GM20000 (cell line): ENCODE results near the gene SLC9B1.

Source experiments
- DNase-seq: peaks from one replicate; pipeline ENCODE4 v3.0.0; 2012; ENCODE audit warnings: low spot score
- TF ChIP-seq, protein P1 (sequence below): IDR thresholded peaks from 2 replicates; pipeline ENCODE4 v1.5.1; 2012; ENCODE audit warnings: mild to moderate bottlenecking, control low read depth; ENCODE audit errors: extremely low read depth, missing control alignments

The SLC9B1 gene

DNA sequence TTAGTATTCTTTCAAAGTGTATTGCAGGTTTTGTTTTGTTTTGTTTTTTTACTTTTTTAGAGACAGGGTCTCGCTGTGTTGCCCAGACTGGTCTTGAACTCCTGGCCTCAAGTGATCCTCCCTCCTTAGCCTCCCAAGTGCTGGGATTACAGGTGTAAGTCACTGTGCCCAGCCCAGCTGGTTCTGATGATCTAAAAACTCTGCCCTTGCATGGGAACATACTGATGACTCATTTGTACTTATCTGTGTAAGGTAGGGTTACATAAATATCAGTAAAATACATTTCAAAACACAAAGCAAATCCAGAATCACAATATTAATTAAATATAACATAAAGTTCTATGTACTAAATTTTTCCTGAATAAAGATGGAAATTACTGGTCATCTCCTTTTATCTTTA, 7.4 kb upstream of the SLC9B1 start:
- no peak for DNase-seq
- TF ChIP-seq, protein P1, sequence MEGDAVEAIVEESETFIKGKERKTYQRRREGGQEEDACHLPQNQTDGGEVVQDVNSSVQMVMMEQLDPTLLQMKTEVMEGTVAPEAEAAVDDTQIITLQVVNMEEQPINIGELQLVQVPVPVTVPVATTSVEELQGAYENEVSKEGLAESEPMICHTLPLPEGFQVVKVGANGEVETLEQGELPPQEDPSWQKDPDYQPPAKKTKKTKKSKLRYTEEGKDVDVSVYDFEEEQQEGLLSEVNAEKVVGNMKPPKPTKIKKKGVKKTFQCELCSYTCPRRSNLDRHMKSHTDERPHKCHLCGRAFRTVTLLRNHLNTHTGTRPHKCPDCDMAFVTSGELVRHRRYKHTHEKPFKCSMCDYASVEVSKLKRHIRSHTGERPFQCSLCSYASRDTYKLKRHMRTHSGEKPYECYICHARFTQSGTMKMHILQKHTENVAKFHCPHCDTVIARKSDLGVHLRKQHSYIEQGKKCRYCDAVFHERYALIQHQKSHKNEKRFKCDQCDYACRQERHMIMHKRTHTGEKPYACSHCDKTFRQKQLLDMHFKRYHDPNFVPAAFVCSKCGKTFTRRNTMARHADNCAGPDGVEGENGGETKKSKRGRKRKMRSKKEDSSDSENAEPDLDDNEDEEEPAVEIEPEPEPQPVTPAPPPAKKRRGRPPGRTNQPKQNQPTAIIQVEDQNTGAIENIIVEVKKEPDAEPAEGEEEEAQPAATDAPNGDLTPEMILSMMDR = no peak

DNA sequence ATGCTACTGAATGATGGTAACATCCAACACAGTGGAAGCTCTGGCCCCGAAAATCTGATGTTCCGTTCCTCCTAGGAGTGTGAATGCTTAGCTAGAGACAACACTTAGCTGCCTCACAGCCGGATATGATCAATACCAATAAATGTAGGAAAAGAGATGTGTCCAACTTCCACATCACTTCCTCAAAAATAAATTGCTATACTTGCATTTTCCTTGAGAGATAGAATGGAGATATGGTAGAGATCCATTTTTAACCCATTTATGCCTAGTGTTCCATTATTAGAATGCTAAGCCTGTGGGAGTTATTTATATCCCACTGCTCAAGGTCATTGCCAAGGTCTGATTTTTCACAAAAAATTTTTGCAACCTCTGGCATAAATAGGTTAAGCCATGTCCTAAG, 5.5 kb upstream of the SLC9B1 start:
- no peak for DNase-seq
- TF ChIP-seq, protein P1 = no peak

DNA sequence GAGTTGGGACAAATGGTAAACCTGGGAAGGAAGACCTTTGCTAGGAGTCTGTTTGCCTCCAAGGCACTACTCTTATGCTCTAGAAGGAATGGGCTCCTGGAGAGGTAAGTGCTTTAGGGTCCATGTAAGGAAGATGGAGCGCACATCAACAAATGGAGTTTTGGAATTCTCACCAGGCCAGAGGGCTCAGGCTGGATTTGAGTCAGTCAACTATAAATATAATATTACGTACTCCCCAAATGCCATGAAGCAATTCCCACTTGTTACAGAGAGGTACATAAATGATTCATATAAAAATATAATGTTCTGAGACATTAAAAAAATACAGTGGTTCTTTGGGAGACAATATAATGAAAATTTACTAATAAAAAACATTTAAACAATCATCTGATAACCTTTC, 1.6 kb upstream of the SLC9B1 start:
- TF ChIP-seq, protein P1 = no peak
- DNase-seq = no peak

DNA sequence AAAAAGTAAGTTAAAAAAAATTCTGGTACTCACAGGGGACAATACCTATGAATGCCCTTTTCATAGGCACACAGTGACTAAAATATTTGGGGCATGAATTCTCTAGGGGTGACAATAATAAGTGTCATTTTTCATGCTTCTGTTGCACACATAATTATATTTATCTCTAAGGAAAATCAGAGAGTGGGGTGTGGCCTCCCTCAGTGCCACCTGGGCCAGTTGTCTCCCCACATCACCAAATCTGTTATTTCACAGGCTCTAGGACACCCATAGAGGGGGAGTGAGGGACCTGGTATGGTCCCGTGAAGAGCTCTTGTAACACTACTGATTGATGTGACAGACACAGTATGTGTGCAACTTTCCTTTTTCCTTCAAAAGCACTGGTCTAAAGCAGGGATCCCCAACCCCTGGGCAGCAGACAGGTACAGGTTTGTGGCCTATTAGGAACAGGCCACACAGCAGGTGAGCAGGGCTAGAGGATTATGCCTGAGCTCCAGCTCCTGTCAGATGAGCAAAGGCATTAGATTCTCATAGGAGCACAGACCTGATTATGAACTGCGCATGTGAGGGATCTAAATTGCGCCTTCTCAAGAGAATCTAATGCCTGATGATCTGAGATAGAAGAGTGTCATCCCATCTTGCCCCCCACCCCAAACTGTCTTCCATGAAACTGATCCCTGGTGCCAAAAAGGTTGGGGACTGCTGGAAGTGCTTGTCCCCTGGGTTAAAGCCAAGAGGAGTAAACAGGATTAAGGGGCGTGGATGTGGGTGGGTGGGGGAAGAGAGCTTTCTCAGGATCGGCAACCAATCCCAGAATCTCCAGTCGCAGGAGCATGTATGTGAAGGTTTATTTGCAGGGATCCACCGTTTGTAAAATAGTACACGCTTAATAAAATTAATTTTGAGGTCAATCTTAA, 856 bp downstream of the SLC9B1 start:
- no peak for DNase-seq
- TF ChIP-seq, protein P1 = no peak

DNA sequence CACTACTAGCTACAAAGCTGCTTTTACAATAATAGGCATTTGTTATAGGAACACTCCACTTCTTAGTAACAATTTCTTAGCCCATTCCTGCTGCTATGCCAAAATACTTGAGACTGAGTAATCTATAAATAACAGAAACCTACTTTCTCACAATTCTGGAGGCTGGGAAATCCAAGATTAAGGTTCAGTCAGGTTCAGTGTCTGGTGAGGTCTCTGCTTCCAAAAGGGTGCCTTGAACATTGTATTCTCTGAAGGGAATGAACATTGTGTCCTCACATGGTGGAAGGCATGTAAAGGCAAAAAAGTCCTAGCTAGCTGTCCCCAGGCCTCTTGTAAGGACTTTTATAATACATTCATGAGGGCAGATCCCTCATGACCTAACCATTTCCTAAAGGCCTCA, 7.0 kb downstream of the SLC9B1 start:
- DNase-seq = no peak
- TF ChIP-seq, protein P1 = no peak

DNA sequence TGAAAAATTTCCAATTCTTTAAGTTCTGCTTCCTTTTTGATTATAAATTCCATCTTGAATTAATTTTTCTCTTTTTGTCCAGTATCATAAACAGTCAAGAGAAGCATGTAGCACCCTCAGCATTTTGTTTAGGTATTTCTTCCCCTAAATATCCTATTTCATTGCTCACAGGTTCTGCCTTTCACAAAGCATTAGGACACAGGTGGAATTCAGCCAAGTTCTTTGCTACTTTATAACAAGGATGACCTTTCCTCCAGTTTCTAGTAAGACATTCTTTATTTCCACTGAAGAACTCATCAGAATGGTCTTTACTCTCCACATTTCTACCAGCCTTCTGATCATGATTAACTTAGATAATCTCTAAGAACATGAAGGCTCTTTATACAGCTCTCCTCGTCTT, 7.4 kb downstream of the SLC9B1 start:
- no peak for DNase-seq
- TF ChIP-seq, protein P1 = no peak

DNA sequence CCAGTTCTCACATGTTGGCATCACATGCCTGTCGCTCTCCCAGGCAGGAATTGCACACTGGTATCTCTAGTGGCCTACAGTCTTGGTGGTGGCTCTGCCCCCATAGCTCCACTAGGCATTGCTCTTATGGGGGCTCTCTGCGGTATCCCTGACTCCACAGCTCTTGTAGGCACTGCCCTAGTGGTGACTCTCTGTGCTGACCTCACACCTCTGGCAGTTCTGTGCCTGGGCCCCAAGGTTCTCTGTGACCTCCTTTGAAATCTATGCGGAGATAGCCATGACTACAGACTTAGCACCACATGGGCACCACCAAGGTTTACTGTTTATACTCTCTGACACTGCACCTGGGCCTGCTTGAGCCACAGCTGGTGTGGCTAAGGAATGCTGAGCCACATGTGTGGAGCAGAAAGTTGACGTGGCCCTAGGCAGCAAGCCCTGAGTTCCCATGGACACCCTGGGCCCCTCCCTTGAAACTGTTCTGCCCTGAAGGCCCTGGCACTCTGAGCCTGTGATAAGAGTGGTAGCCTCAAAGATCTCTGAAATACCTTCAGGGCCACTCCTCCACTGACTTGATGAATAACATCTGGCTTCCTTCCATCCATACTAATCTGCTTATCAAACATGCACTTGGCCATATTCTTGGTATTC, 8.0 kb downstream of the SLC9B1 start:
- DNase-seq = no peak
- TF ChIP-seq, protein P1 = no peak
